ENCODE results near the gene MIPOL1.
"Not testable (repeated sequence)": the region's sequence is repeated elsewhere in the genome, so short reads cannot be mapped to it uniquely, and the experiment has no call there.

Gene MIPOL1

DNA sequence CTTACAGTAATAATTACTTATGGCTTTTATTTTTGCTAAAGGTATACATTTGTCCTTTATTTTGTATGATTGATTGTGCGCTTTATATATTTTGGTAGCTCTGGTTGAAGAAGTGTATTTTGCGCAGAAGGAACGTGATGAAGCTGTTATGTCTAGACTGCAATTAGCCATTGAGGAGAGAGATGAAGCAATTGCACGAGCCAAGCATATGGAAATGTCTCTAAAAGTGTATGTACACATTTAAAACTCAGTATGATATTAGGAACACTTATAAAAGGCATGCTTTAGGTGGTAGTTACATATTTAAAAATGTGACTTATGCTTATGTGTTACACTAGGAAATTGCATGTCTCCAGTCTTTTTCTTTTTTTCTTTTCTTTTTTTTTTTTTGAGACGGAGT lies 87.5 kb downstream of the MIPOL1 start:
- no peak for DNase-seq (ENCODE audit: low read depth)

DNA sequence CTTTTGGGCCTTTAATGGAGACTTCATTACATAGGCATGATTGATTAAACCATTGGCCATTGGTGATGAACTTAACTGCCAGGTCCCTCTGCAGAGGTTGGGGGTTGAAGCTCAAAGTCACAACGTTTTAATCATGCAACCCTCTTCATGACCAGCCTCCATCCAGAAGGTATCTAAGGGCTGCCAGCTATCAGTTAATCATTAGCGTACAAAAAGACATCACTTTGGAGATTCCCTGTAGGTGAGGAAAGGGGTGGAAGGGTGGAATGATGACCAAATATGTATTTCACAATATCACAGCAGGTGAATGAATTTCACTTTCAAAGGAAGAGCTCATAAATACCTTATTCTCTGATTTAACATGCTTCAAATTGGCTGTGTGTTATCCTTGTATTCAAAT lies 92.0 kb downstream of the MIPOL1 start:
- no peak for DNase-seq (ENCODE audit: low read depth)

DNA sequence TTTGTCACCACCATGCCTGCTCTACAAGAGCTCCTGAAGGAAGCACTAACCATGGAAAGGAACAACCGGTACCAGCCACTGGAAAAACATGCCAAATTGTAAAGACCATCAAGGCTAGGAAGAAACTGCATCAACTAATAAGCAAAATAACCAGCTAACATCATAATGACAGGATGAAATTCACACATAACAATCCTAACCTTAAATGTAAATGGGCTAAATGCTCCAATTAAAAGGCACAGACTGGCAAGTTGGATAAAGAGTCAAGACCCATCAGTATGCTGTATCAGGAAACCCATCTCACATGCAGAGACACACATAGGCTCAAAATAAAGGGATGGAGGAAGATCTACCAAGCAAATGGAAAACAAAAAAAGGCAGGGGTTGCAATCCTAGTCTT lies 97.5 kb downstream of the MIPOL1 start:
- not testable (repeated sequence) for DNase-seq (ENCODE audit: low read depth)

GRCh38 chr14:37311252-37311651 lies 113.5 kb downstream of the MIPOL1 start:
- no peak for DNase-seq (ENCODE audit: low read depth)

DNA sequence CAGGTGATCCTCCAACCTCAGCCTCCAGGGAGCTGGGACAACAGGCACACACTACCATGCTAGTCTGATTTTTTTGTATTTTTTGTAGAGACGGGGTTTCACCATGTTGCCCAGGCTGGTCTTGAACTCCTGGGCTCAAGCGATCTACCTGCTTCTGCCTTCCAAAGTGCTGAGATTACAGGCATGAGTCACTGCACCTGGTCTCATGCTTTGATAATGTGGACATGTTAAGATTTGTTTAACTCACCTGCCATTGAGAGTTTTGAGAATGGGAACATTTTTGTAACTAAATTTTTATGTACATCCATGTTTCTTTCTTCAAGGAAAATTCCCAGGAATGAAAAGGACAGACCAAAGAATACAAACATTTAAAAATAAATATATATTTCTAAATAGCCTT lies 121.2 kb downstream of the MIPOL1 start:
- no peak for DNase-seq (ENCODE audit: low read depth)

DNA sequence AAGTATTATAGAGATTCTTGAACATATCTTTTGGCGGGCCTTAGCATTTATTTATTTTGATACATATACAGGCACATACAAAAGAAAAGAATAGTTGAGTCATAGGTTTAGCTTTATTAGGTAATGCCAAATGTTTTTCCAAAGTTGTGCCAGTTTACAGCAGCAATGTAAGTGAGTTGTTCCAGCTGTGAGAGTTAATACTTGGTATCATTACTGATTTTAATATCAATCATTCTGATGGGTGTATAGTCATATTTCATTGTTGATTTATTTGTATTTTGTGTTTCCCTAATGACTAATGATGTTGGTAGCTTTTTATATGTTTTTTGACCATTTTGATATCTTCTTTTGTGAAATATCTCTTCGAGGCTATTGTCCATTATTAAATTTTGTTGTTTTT lies 122.4 kb downstream of the MIPOL1 start:
- no peak for DNase-seq (ENCODE audit: low read depth)

- DNase-seq (ENCODE audit: low read depth) = no peak
Observed at GRCh38 chr14:37325332-37325731, 127.6 kb downstream of the MIPOL1 start.

DNA sequence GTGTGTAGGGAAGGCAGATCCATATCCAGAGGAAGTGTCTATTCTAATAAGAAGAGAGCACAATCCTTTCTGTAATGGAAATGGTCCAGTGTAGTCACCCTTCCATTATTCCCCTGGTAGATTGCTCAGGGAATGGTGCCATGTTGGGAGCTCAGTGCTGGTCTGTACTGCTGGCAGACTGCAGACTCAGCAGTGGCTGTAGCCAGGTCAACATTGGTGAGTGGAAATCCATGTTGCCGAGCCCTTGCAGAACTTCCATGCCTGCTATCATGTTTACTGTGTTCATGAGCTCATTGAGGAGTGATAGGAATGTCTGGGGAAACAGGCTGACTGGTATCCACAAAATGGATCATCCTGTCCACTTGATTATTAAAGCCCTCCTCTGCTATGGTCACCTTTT lies 128.7 kb downstream of the MIPOL1 start:
- DNase-seq (ENCODE audit: low read depth) = no peak

- not testable (repeated sequence) for DNase-seq (ENCODE audit: low read depth)
Observed at GRCh38 chr14:37327933-37328332, 130.2 kb downstream of the MIPOL1 start.

DNA sequence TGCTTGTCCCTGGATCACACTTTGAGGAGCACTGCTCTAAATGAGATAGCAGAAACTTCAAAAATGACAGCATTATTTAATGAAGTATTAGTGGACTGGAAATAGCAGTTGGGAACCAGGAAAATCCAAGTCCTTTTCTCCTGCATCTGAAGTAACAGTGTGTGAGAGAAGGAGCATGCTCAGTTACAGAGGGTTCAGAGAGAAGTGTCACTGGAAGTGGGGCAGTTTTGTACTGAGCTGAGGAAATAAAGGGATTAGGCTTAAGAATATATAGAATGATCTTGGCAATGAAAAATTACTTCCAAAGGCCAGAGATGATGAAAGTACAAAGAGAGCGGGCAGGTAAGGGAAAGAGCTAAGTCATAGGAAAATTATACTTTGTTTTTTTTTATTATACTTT lies 130.9 kb downstream of the MIPOL1 start:
- no peak for DNase-seq (ENCODE audit: low read depth)

- no peak for DNase-seq (ENCODE audit: low read depth)
Observed at GRCh38 chr14:37329189-37330001, 131.7 kb downstream of the MIPOL1 start.

- DNase-seq (ENCODE audit: low read depth) = no peak
Observed at GRCh38 chr14:37330910-37331309, 133.2 kb downstream of the MIPOL1 start.

DNA sequence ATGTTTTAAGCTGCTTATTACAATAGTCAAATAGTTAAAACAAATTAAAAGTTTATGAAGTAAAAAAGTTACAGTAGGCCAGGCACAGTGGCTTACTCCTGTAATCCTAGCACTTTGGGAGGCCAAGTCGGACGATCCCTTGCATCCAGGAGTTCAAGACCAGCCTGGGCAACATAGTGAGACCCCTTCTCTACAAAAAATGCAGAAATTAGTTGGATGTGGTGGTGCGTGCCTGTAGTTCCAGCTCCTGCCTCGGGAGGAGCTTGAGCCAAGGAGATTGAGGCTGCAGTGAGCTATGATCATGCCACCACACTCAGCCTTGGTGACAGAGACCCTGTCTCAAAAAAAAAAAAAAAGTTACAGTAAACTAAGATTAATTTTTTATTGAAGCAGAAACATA lies 142.6 kb downstream of the MIPOL1 start:
- DNase-seq (ENCODE audit: low read depth) = peak; percentile 6

DNA sequence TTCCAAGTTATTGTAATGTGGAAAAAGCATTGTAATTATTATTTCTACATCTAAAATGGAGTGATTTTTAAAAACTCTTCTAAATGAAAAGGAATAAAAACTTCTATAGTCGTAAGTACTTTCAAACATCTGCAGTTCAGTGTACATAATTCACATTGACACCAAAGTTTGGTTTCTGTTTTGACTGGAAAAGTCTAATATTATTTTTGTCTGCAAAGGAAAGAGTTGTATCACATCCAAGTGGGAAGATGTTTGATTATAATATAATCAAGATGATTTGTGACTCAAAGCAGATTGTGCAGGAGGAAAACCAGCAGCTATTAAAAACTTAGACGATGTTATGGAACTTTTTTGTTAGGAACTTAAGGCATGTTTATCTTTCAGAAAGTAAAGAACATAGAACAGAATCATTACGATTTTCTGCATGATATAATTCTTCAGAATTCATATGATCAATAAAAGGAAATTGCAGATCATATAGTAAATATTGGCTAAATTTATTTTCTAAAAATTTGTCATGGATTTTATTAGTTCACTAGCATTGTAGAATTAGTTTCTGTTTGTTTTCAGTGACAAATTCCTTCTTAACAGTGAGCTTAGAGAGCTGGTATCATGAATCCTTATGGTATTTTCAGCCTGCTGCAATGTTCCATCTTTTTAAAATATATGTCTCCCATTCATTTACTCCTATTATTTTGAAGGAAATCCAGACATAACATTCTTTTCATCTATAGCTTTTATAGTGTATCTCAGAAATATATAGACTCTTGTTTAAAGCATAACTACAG lies 145.8 kb downstream of the MIPOL1 start:
- no peak for DNase-seq (ENCODE audit: low read depth)

DNA sequence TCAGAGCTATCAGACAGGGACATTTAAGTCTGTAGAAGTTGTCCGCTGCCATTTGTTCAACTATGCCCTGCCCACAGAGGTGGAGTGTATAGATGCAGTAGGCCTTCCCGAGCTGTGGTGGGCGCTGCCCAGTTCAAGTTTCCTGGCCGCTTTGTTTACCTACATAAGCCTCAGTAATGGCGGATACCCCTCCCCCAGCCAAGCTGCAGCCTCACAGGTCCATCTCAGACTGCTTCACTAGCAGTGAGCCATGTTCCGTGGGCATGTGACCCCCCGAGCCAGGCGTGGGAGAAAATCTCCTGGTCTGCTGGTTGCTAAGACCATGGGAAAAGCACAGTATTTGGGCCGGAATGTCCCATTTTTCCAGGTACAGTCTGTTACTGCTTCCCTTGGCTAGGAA lies 165.9 kb downstream of the MIPOL1 start:
- DNase-seq (ENCODE audit: low read depth) = no peak

DNA sequence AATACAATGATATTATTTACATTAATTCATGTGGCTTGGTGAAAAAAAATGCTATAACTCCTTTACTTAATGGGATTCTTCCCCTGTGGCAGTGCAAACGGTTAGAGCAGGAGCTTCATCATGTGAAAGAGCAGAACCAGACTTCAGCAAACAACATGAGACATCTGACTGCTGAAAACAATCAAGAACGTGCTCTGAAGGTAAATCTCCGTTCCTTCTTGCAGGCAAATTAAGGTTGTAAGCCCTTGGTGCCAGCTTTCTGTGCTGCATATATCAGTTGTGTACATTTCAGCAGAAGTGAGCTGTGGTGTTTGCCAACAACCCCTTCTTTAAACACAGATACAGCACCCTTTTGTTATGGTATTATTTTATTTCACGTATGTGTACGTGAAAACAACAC lies 171.7 kb downstream of the MIPOL1 start:
- DNase-seq (ENCODE audit: low read depth) = no peak

DNA sequence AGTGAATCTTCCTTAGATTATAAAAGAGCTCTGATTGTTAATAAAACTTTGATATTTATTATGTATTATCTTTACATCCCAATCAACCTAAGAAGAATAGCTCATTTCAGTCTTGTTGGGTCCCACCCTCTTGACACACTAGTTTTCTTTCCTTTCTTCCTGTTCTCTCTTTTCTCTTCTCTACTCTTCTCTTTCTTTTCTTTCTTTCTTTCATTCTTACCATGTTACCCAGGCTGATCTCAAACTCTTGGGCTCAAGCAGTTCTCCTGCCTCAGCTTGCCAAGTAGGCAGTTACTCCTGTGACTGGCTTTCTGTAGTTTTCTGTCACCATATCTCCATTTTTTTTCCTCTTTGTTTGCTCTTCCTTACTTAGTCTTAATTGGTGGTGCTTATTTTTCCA lies 177.8 kb downstream of the MIPOL1 start:
- DNase-seq (ENCODE audit: low read depth) = no peak

- no peak for DNase-seq (ENCODE audit: low read depth)
Observed at GRCh38 chr14:37376944-37377609, 179.3 kb downstream of the MIPOL1 start.

- no peak for DNase-seq (ENCODE audit: low read depth)
Observed at GRCh38 chr14:37384870-37385596, 187.3 kb downstream of the MIPOL1 start.

- DNase-seq (ENCODE audit: low read depth) = not testable (repeated sequence)
Observed at GRCh38 chr14:37397157-37397940, 199.6 kb downstream of the MIPOL1 start.

DNA sequence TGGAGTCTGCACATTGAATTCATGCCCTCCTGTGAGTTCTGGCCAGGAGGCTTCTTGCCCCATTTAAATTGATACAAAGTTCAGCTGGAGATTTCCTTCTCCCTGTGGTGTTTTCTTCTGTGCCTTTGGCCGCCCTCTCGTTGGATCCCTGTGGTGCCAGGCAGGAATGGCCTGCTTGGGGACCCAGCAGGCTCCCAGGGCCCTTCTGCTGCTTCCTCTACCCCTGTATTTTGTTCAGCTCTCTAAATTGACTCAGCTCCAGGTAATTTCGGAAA lies 200.1 kb downstream of the MIPOL1 start:
- DNase-seq (ENCODE audit: low read depth) = no peak

GRCh38 chr14:37399517-37399916 lies 201.8 kb downstream of the MIPOL1 start:
- no peak for DNase-seq (ENCODE audit: low read depth)

All from ELR (cell line).